ENCODE data around the gene SLC10A3. TPM values are rescaled to one million over a fixed set of nuclear protein-coding genes. Genes with fewer than 3 reads are reported as not detected.

The SLC10A3 gene
- 10 to 100 TPM; 21.7 to 26.0 TPM for total RNA-seq

GRCh38 chrX:154490414-154491083 lies at the start of gene SLC10A3:
Gene SLC10A3, minus strand, starts transcription at chrX:154490629. Its CDS starts 1,689 bp downstream, at chrX:154488940.
- H3K4me1 Mint-ChIP-seq, result peaks cover 32% of the 10 kb centered on the region
- H3K9me3 Mint-ChIP-seq, result no peaks in the 10 kb centered on the region
- H3K27me3 Mint-ChIP-seq, result no peaks in the 10 kb centered on the region
- CTCF ChIA-PET, result interaction anchor here (1.4 to 1.9 kb wide), 3 partner anchors 10 to 542 kb away, joined by 3 to 5 read pairs (median 4); no protein-coding TSS in a partner anchor
- peaks cover 1% of the 10 kb centered on the region for H3K36me3 Mint-ChIP-seq (ENCODE audit: low read depth)
- DNase-seq, result peak; percentile 90
- H3K4me3 Mint-ChIP-seq, result peak within 1 kb of the TSS; percentile 85
- POLR2A ChIA-PET, result interaction anchor here (0.7 to 1.0 kb wide), 3 partner anchors 9 to 92 kb away, joined by 3 to 4 read pairs (median 3); partner anchors contain the start of gene RPL10
- peak within 1 kb of the TSS; percentile 96 for H3K27ac Mint-ChIP-seq

- Mint-ChIP-seq H3K27ac (no peak overlapping the region), H3K27me3 (no peaks in the 10 kb centered on the region), H3K4me3 (no peak overlapping the region), H3K9me3 (no peaks in the 10 kb centered on the region), H3K36me3 (ENCODE audit: low read depth) (peaks cover 12% of the 10 kb centered on the region), H3K4me1 (peaks cover 25% of the 10 kb centered on the region)
- DNase-seq, result no peak
- ChIA-PET POLR2A (no interaction called here), CTCF (no interaction called here)
Observed at GRCh38 chrX:154539077-154539476, 48.6 kb upstream of the SLC10A3 start.

DNA sequence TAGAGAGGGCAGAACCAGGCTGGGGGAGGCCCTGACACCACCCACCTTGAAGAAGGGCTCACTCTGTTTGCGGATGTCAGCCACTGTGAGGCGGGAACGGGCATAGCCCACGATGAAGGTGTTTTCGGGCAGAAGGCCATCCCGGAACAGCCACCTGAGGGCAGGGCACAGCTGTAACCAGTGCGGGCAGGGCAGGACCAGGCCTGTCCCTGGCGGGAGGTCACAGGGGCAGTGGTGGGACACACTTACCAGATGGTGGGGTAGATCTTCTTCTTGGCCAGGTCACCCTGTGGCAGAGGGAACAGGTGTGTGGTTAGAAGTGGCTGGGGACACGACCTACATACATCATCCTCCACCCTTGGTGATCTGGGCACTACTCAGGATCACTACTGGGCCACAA lies 45.5 kb upstream of the SLC10A3 start:
- Mint-ChIP-seq H3K9me3 (no peaks in the 10 kb centered on the region), H3K4me1 (peaks cover 13% of the 10 kb centered on the region), H3K27me3 (no peaks in the 10 kb centered on the region), H3K36me3 (ENCODE audit: low read depth) (peaks cover 10% of the 10 kb centered on the region), H3K4me3 (no peak overlapping the region), H3K27ac (no peak overlapping the region)
- CTCF ChIA-PET, result interaction anchor here (1.1 to 2.9 kb wide), 3 partner anchors 9 to 162 kb away, joined by 3 to 15 read pairs (median 4); no protein-coding TSS in a partner anchor
- DNase-seq, result no peak
- POLR2A ChIA-PET, result no interaction called here

GRCh38 chrX:154534526-154535322 lies 44.3 kb upstream of the SLC10A3 start:
- Mint-ChIP-seq H3K9me3 (no peaks in the 10 kb centered on the region), H3K27me3 (no peaks in the 10 kb centered on the region), H3K4me1 (peaks cover 13% of the 10 kb centered on the region), H3K27ac (peak overlapping the region; percentile 66), H3K36me3 (ENCODE audit: low read depth) (peaks cover 10% of the 10 kb centered on the region), H3K4me3 (no peak overlapping the region)
- DNase-seq, result peak; percentile 88
- ChIA-PET CTCF (interaction anchor here (0.6 to 2.9 kb wide), 11 partner anchors 7 to 521 kb away, joined by 3 to 15 read pairs (median 3); partner anchors contain the start of genes PLXNA3 and RPL10), POLR2A (no interaction called here)

GRCh38 chrX:154532690-154533089 lies 42.3 kb upstream of the SLC10A3 start:
- POLR2A ChIA-PET, result no interaction called here

GRCh38 chrX:154531626-154532025 lies 41.2 kb upstream of the SLC10A3 start:
- CTCF ChIA-PET, result interaction anchor here (1.5 kb wide), 1 partner anchor 12 kb away, joined by 5 read pairs; no protein-coding TSS in a partner anchor
- Mint-ChIP-seq H3K4me3 (no peak overlapping the region), H3K9me3 (no peaks in the 10 kb centered on the region), H3K36me3 (ENCODE audit: low read depth) (peaks cover 10% of the 10 kb centered on the region), H3K4me1 (peaks cover 15% of the 10 kb centered on the region), H3K27me3 (no peaks in the 10 kb centered on the region), H3K27ac (no peak overlapping the region)
- POLR2A ChIA-PET, result no interaction called here
- DNase-seq, result no peak

More at GRCh38 chrX:154532690-154533089, 42.3 kb upstream of the SLC10A3 start:
- no peaks in the 10 kb centered on the region for H3K9me3 Mint-ChIP-seq
- peaks cover 6% of the 10 kb centered on the region for H3K4me1 Mint-ChIP-seq
- H3K4me3 Mint-ChIP-seq, result no peak overlapping the region
- H3K27ac Mint-ChIP-seq, result no peak overlapping the region
- peaks cover 10% of the 10 kb centered on the region for H3K36me3 Mint-ChIP-seq (ENCODE audit: low read depth)
- no peaks in the 10 kb centered on the region for H3K27me3 Mint-ChIP-seq
- no peak for DNase-seq
- CTCF ChIA-PET, result interaction anchor here (0.7 to 1.5 kb wide), 4 partner anchors 9 to 160 kb away, joined by 3 to 5 read pairs (median 4); no protein-coding TSS in a partner anchor

DNA sequence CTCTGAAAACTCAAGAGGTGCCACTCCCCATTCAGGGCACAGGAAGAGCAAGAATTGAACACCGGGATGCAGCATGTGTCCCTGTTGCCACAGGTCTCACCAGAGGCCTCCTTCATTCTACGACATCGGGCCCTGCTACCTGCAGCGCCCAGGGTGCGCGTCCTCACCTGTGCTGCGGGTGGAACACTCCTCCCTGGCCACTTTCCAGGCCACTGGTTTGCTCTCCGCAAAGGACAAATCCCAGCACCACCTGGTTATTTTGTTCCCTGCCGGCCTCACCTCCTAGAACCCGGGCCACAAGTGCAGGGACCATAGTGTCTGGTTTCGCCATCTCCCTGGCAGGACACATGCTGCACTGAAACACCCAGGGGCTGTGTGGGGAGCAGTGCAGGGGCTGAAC lies 39.9 kb upstream of the SLC10A3 start:
- no peaks in the 10 kb centered on the region for H3K27me3 Mint-ChIP-seq
- H3K27ac Mint-ChIP-seq, result no peak overlapping the region
- ChIA-PET POLR2A (no interaction called here), CTCF (no interaction called here)
- no peak overlapping the region for H3K4me3 Mint-ChIP-seq
- peaks cover 7% of the 10 kb centered on the region for H3K36me3 Mint-ChIP-seq (ENCODE audit: low read depth)
- DNase-seq, result no peak
- H3K9me3 Mint-ChIP-seq, result no peaks in the 10 kb centered on the region
- peaks cover 26% of the 10 kb centered on the region for H3K4me1 Mint-ChIP-seq

- Mint-ChIP-seq H3K9me3 (no peaks in the 10 kb centered on the region), H3K4me1 (peaks cover 24% of the 10 kb centered on the region), H3K27ac (no peak overlapping the region), H3K36me3 (ENCODE audit: low read depth) (peaks cover 3% of the 10 kb centered on the region), H3K27me3 (no peaks in the 10 kb centered on the region), H3K4me3 (no peak overlapping the region)
- ChIA-PET POLR2A (no interaction called here), CTCF (interaction anchor here (1.1 kb wide), 1 partner anchor 584 kb away, joined by 3 read pairs; no protein-coding TSS in a partner anchor)
- no peak for DNase-seq
Observed at GRCh38 chrX:154529206-154529612, 38.8 kb upstream of the SLC10A3 start.

- Mint-ChIP-seq H3K4me1 (peaks cover 24% of the 10 kb centered on the region), H3K9me3 (no peaks in the 10 kb centered on the region), H3K36me3 (ENCODE audit: low read depth) (peaks cover 3% of the 10 kb centered on the region), H3K27me3 (no peaks in the 10 kb centered on the region), H3K27ac (peak overlapping the region; percentile 83), H3K4me3 (no peak overlapping the region)
- ChIA-PET CTCF (interaction anchor here (0.6 to 1.6 kb wide), 9 partner anchors 9 to 153 kb away, joined by 3 to 10 read pairs (median 4); partner anchors contain the start of genes FAM3A and SLC10A3), POLR2A (no interaction called here)
- DNase-seq, result peak; percentile 67
Observed at GRCh38 chrX:154526901-154527675, 36.7 kb upstream of the SLC10A3 start.

- Mint-ChIP-seq H3K36me3 (ENCODE audit: low read depth) (peaks cover under 1% of the 10 kb centered on the region), H3K27ac (peak overlapping the region; percentile 60), H3K27me3 (no peaks in the 10 kb centered on the region), H3K9me3 (no peaks in the 10 kb centered on the region), H3K4me1 (peaks cover 24% of the 10 kb centered on the region), H3K4me3 (no peak overlapping the region)
- CTCF ChIA-PET, result interaction anchor here (1.0 to 1.2 kb wide), 2 partner anchors 35 to 153 kb away, joined by 4 read pairs; partner anchors contain the start of gene SLC10A3
- POLR2A ChIA-PET, result no interaction called here
- DNase-seq, result no peak
Observed at GRCh38 chrX:154525606-154526490, 35.4 kb upstream of the SLC10A3 start.

DNA sequence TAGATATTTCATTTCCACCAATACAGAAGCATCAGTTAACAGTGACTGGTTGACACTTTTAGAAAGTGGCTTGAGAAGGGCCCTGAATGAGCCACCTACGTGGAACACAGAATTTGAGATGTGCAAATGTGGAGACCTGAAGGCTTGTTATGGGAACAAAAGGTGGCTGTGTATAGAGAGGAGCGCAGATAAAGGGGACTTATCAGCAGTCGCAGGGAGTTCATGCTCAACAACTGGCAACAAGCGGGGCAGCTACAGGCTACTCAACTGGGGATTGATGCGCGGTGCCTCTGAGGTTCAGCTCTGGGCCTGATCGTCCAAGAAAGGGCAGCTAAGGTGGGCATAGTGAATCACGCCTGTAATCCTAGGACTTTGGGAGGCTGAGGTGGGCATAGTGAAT lies 29.0 kb upstream of the SLC10A3 start:
- Mint-ChIP-seq H3K9me3 (no peaks in the 10 kb centered on the region), H3K4me3 (no peak overlapping the region), H3K4me1 (peaks cover 13% of the 10 kb centered on the region), H3K27ac (no peak overlapping the region), H3K27me3 (no peaks in the 10 kb centered on the region), H3K36me3 (ENCODE audit: low read depth) (no peaks in the 10 kb centered on the region)
- DNase-seq, result no peak
- CTCF ChIA-PET, result interaction anchor here (0.7 to 2.0 kb wide), 2 partner anchors 13 to 23 kb away, joined by 3 to 5 read pairs; no protein-coding TSS in a partner anchor
- POLR2A ChIA-PET, result no interaction called here
